Loucy (cell line): ENCODE data around the gene NFATC1.

Experiments
- H2AFZ ChIP-seq: fragments of 200-600 bp; sonication (generic); 2 replicates; pipeline ENCODE4 v1.6.0; 2016; ENCODE audit warnings: antibody characterized with exemption, mild to moderate bottlenecking, low read length, moderate library complexity
- H3F3A ChIP-seq: fragments of 200-600 bp; 2 replicates; pipeline ENCODE4 v1.6.0; 2016; ENCODE audit warnings: antibody characterized with exemption, low read depth, mild to moderate bottlenecking
- H3K27me3 ChIP-seq: fragments of 200-600 bp; sonication (generic); 2 replicates; pipeline ENCODE4 v1.6.1; 2014; ENCODE audit warnings: low read length, mild to moderate bottlenecking; ENCODE audit not compliant: insufficient read depth, poor library complexity, severe bottlenecking
- H3K36me3 ChIP-seq: fragments of 200-600 bp; sonication (generic); 2 replicates; pipeline ENCODE4 v1.6.1; 2016; ENCODE audit warnings: low read length; ENCODE audit not compliant: insufficient read depth
- H3K4me1 ChIP-seq: fragments of 200-600 bp; sonication (generic); 2 replicates; pipeline ENCODE4 v1.5.1; 2014; ENCODE audit warnings: low read length, mild to moderate bottlenecking; ENCODE audit not compliant: insufficient read depth, poor library complexity, severe bottlenecking
- H3K4me2 ChIP-seq: fragments of 200-600 bp; sonication (generic); 2 replicates; pipeline ENCODE4 v1.6.0; 2014; ENCODE audit warnings: antibody characterized with exemption, low read length, low read depth, mild to moderate bottlenecking; ENCODE audit not compliant: poor library complexity, severe bottlenecking
- H3K4me3 ChIP-seq: fragments of 200-600 bp; sonication (generic); 2 replicates; pipeline ENCODE4 v1.5.1; 2014; ENCODE audit warnings: low read length, mild to moderate bottlenecking, mixed read lengths; ENCODE audit not compliant: poor library complexity, severe bottlenecking
- H3K79me2 ChIP-seq: fragments of 200-600 bp; sonication (generic); 2 replicates; pipeline ENCODE4 v1.6.1; 2014; ENCODE audit warnings: low read length; ENCODE audit not compliant: insufficient read depth
- H3K9ac ChIP-seq: fragments of 200-600 bp; sonication (generic); 2 replicates; pipeline ENCODE4 v1.6.0; 2014; ENCODE audit warnings: mild to moderate bottlenecking, low read depth, low read length, moderate library complexity; ENCODE audit not compliant: poor library complexity, severe bottlenecking
- H3K9me2 ChIP-seq: fragments of 200-600 bp; sonication (generic); replicated peaks from 2 replicates; pipeline ENCODE4 v1.6.1; 2016; ENCODE audit warnings: low read depth, low read length, mixed read lengths
- H3K9me3 ChIP-seq: fragments of 200-600 bp; sonication (generic); 2 replicates; pipeline ENCODE4 v1.6.1; 2014; ENCODE audit warnings: mild to moderate bottlenecking, antibody characterized with exemption, low read length, low read depth; ENCODE audit not compliant: insufficient read depth
- H4K20me1 ChIP-seq: fragments of 200-600 bp; sonication (generic); 2 replicates; pipeline ENCODE4 v1.6.0; 2014; ENCODE audit warnings: antibody characterized with exemption, low read length, mild to moderate bottlenecking; ENCODE audit not compliant: insufficient read depth, poor library complexity, severe bottlenecking
- EZH2phosphoT487 ChIP-seq: fragments of 200-600 bp; IDR thresholded peaks from 2 replicates; pipeline ENCODE4 v1.6.1; 2018; ENCODE audit warnings: antibody characterized with exemption, mild to moderate bottlenecking, moderate library complexity, borderline replicate concordance
- TF ChIP-seq, protein P1 (sequence below): fragments of 200-600 bp; sonication (generic); conservative IDR thresholded peaks from 2 replicates; pipeline ENCODE4 v1.5.1; 2014; ENCODE audit warnings: mild to moderate bottlenecking, antibody characterized with exemption, low read length

NFATC1 gene

DNA sequence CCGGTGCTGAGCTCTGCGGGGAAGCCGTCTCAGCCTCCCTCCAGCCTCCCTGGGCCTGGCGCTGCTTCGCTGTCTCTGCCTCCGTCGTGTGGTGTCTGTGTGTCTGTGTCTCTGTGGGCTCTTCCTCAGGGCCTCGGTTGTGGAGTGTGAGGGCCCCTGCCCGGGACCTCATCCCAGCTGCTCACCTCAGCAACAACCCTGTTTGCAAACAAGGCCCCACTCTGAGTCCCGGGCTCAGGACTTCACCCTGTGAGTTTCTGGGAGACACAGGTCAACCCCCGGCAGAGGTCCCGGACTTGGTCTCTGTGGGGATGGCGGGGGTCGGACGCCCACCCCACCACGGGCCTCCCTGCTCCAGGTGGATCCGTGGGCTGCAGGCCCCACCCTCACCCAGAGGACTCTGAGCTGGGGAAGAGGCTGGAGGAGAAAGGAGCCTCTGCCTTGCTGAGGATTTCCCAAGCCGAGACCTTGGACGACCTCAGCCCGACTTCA lies 156.5 kb downstream of the NFATC1 start:
- TF ChIP-seq, protein P1, sequence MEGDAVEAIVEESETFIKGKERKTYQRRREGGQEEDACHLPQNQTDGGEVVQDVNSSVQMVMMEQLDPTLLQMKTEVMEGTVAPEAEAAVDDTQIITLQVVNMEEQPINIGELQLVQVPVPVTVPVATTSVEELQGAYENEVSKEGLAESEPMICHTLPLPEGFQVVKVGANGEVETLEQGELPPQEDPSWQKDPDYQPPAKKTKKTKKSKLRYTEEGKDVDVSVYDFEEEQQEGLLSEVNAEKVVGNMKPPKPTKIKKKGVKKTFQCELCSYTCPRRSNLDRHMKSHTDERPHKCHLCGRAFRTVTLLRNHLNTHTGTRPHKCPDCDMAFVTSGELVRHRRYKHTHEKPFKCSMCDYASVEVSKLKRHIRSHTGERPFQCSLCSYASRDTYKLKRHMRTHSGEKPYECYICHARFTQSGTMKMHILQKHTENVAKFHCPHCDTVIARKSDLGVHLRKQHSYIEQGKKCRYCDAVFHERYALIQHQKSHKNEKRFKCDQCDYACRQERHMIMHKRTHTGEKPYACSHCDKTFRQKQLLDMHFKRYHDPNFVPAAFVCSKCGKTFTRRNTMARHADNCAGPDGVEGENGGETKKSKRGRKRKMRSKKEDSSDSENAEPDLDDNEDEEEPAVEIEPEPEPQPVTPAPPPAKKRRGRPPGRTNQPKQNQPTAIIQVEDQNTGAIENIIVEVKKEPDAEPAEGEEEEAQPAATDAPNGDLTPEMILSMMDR, result no peak
- no peak for TF ChIP-seq EZH2phosphoT487
- Histone ChIP-seq H3K36me3 (no peaks in the 10 kb centered on the region), H3K27me3 (no peaks in the 10 kb centered on the region), H3K9ac (no peak overlapping the region), H3K9me3 (peaks cover 23% of the 10 kb centered on the region; the same call in 1 of the 2 replicates), H3K4me2 (no peak overlapping the region), H4K20me1 (no peaks in the 10 kb centered on the region), H3K4me1 (no peaks in the 10 kb centered on the region), H3F3A (no peaks in the 10 kb centered on the region), H2AFZ (no peak overlapping the region), H3K4me3 (no peak overlapping the region), H3K9me2 (no peaks in the 10 kb centered on the region), H3K79me2 (no peaks in the 10 kb centered on the region)

DNA sequence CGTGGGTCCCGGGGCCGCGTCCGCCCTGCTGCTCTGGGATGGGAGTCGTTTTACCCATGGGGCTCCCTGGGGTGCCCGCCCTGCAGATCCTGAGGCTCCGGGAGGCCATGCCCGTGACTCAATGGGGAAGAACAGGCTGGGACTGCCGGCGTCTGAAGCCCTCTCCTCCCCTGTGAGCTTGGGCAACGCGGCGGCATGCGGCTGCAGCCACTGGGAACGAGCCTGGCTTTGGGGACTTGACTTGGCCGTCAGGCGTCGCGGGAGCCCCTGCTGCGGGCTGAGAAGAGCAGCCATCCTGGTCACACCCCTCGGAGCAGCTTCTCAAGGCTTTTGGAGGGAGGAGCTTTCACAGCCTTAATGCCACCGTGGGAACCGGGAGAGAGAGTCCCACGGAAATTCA lies 157.0 kb downstream of the NFATC1 start:
- no peak overlapping the region for H2AFZ ChIP-seq
- H3F3A ChIP-seq, result no peaks in the 10 kb centered on the region
- H3K9ac ChIP-seq, result no peak overlapping the region
- no peaks in the 10 kb centered on the region for H4K20me1 ChIP-seq
- no peaks in the 10 kb centered on the region for H3K4me1 ChIP-seq
- H3K4me2 ChIP-seq, result no peak overlapping the region
- TF ChIP-seq EZH2phosphoT487, result no peak
- TF ChIP-seq, protein P1, result no peak
- H3K9me2 ChIP-seq, result no peaks in the 10 kb centered on the region
- no peaks in the 10 kb centered on the region for H3K79me2 ChIP-seq
- peaks cover 21% of the 10 kb centered on the region; the same call in 1 of the 2 replicates for H3K9me3 ChIP-seq
- H3K4me3 ChIP-seq, result no peak overlapping the region
- no peaks in the 10 kb centered on the region for H3K27me3 ChIP-seq
- H3K36me3 ChIP-seq, result no peaks in the 10 kb centered on the region

DNA sequence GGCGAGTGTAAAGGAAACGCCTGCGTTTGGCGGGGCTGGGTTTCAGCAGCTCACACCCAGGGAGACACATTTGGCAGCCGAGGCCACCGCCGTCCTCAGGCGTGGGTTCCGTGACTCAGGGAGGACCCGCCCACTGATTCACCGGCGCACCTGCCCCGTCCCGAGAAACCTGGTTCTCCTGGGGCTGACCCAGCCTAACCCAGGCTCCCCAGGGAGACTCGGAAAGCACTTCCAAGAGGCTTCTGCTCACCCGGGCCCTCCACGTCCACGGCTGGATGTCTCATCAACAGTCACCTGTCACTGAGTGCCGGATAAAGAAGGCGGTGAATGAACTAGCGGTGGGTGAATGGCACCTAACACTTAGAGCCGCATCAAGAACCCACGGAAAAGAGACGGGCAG lies 157.4 kb downstream of the NFATC1 start:
- Histone ChIP-seq H3K9ac (no peak overlapping the region), H3K36me3 (no peaks in the 10 kb centered on the region), H3F3A (no peaks in the 10 kb centered on the region), H3K4me2 (no peak overlapping the region), H3K9me2 (no peaks in the 10 kb centered on the region), H3K27me3 (no peaks in the 10 kb centered on the region), H3K4me1 (no peaks in the 10 kb centered on the region), H3K4me3 (no peak overlapping the region), H3K9me3 (peaks cover 19% of the 10 kb centered on the region; the same call in 1 of the 2 replicates), H4K20me1 (no peaks in the 10 kb centered on the region), H2AFZ (no peak overlapping the region), H3K79me2 (no peaks in the 10 kb centered on the region)
- TF ChIP-seq, protein P1, result no peak
- no peak for TF ChIP-seq EZH2phosphoT487
